ENCODE measurements around the gene C13orf46.

DNA sequence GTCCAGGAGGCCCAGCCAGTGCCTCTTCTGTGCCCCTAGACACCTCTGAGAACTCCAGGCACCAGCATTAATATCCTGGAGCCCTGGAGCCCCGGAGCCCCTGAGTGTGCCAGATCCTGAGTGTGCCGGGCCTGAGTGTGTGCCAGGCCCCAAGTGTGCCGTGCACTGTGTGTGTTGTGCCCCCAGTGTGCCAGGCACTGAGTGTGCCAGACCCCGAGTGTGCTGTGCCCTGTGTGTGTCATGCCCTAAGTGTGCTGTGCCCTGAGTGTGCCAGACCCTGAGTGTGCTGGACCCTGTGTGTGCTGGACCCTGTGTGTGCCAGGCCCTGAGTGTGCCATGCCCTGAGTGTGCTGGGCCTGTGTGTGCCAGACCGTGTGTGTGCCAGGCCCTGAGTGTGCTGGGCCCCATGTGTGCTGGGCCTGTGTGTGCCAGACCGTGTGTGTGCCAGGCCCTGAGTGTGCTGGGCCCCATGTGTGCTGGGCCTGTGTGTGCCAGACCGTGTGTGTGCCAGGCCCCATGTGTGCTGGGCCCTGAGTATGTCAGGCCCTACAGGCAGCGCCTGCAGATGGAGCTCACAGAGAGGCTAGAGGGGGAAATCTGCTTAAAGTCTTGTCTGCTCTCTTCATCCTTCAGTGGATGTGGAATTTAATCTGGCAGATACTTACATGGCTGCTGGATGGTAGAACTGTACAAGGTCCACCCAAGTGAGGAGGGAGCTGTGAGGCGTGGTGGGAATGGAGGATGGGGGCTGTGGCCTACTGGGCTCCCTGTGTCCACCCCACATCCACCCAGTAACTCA, 53.9 kb downstream of the C13orf46 start:
- TF ChIP-seq RNF2 (IDR thresholded peaks at IDR 0.05; ENCODE audit: borderline replicate concordance, low read depth) = no peak
- no peak for TF ChIP-seq CBX2 (IDR thresholded peaks at IDR 0.05; ENCODE audit: borderline replicate concordance, low read depth)
- TF ChIP-seq, protein P1, sequence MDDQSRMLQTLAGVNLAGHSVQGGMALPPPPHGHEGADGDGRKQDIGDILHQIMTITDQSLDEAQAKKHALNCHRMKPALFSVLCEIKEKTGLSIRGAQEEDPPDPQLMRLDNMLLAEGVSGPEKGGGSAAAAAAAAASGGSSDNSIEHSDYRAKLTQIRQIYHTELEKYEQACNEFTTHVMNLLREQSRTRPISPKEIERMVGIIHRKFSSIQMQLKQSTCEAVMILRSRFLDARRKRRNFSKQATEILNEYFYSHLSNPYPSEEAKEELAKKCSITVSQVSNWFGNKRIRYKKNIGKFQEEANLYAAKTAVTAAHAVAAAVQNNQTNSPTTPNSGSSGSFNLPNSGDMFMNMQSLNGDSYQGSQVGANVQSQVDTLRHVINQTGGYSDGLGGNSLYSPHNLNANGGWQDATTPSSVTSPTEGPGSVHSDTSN (IDR thresholded peaks at IDR 0.05) = no peak
- TF ChIP-seq, protein P2, sequence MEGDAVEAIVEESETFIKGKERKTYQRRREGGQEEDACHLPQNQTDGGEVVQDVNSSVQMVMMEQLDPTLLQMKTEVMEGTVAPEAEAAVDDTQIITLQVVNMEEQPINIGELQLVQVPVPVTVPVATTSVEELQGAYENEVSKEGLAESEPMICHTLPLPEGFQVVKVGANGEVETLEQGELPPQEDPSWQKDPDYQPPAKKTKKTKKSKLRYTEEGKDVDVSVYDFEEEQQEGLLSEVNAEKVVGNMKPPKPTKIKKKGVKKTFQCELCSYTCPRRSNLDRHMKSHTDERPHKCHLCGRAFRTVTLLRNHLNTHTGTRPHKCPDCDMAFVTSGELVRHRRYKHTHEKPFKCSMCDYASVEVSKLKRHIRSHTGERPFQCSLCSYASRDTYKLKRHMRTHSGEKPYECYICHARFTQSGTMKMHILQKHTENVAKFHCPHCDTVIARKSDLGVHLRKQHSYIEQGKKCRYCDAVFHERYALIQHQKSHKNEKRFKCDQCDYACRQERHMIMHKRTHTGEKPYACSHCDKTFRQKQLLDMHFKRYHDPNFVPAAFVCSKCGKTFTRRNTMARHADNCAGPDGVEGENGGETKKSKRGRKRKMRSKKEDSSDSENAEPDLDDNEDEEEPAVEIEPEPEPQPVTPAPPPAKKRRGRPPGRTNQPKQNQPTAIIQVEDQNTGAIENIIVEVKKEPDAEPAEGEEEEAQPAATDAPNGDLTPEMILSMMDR (IDR thresholded peaks at IDR 0.05) = no peak
- no peak for TF ChIP-seq POLR2A (IDR thresholded peaks at IDR 0.05; ENCODE audit: low read length)
- TF ChIP-seq MAFK (IDR thresholded peaks at IDR 0.05; ENCODE audit: partially characterized antibody) = no peak
- no peak for TF ChIP-seq RAD21 (conservative IDR thresholded peaks at IDR 0.05 in 1 of 2, IDR thresholded peaks at IDR 0.05 in 1 of 2)
- TF ChIP-seq NFE2L2 (conservative IDR thresholded peaks at IDR 0.05; ENCODE audit: low read length) = no peak
- TF ChIP-seq NPAS2 (CRISPR knock-in tag; IDR thresholded peaks at IDR 0.05; ENCODE audit: borderline replicate concordance) = no peak
